Colonic mucosa (tissue), 4 donors: ENCODE data around the gene TAF6. TPM values are rescaled to one million over a fixed set of nuclear protein-coding genes. Genes with fewer than 3 reads are reported as not detected.

Experiments
- DNase-seq: peaks from one replicate; pipeline ENCODE4 v3.0.0-alpha.2; 2020
- H3K27ac ChIP-seq: fragments of 200-600 bp; one replicate; pipeline ENCODE4 v1.8.0; 2021
- H3K27me3 ChIP-seq: fragments of 200-600 bp; one replicate; pipeline ENCODE4 v1.8.0; 2021
- H3K36me3 ChIP-seq: fragments of 200-600 bp; one replicate; pipeline ENCODE4 v1.8.0; 2021
- H3K4me1 ChIP-seq: fragments of 200-600 bp; one replicate; pipeline ENCODE4 v1.8.0; 2021; ENCODE audit warnings: mild to moderate bottlenecking
- H3K4me3 ChIP-seq: fragments of 200-600 bp; one replicate; pipeline ENCODE4 v1.8.0; 2021
- H3K9ac ChIP-seq, 2 donors: one replicate each; pipeline ENCODE4 v1.7.0; 2013; ENCODE audit warnings: control low read depth in 2 of 2, low read depth in 2 of 2, low read length in 2 of 2
- H3K9me3 ChIP-seq: fragments of 200-600 bp; one replicate; pipeline ENCODE4 v1.8.0; 2021
- CTCF ChIP-seq: fragments of 200-600 bp; IDR thresholded peaks from one replicate; pipeline ENCODE4 v1.8.0; 2022; ENCODE audit warnings: antibody characterized with exemption, mild to moderate bottlenecking
- intact Hi-C: fragments of 100-400 bp; cut with DNase I; formaldehyde crosslinking; loops from one replicate; pipeline ENCODE4 v1.14.1; 2022
- total RNA-seq, 2 donors: library from RNA; stranded (reverse); fragmentation: NEBNext Ultra II Directional in 1 of 2; extraction: Animal tissue kit (Norgen Biotek cat#: 25700) in 1 of 2; gene quantifications; one replicate each; pipeline ENCODE4 v1.2.1, GENCODE V29; 2021
- donor health status: healthy.
- donor health status: DM: no; HTN: no; CAD: no.
- donor health status: DM: no; HTN: no; CAD: no.

Gene TAF6
- total RNA-seq, 2 donors from 2014 or later, result 28.7 to 67.3 TPM

- Histone ChIP-seq H3K4me1 (peaks cover 10% of the 10 kb centered on the region), H3K27ac (no peak overlapping the region), H3K36me3 (peaks cover 36% of the 10 kb centered on the region), H3K4me3 (no peak overlapping the region), H3K27me3 (no peaks in the 10 kb centered on the region), H3K9me3 (peaks cover 8% of the 10 kb centered on the region), H3K9ac (no peak overlapping the region)
- no peak for DNase-seq
- intact Hi-C loops, result no loop called here
- TF ChIP-seq CTCF, result no peak
Observed at GRCh38 chr7:100074841-100075240, 44.3 kb downstream of the TAF6 start.

GRCh38 chr7:100072462-100072861 lies 46.7 kb downstream of the TAF6 start:
- DNase-seq, result no peak
- no peaks in the 10 kb centered on the region for H3K27me3 ChIP-seq
- peaks cover 36% of the 10 kb centered on the region for H3K36me3 ChIP-seq
- no peaks in the 10 kb centered on the region for H3K4me1 ChIP-seq
- peaks cover 8% of the 10 kb centered on the region for H3K9me3 ChIP-seq
- no peak overlapping the region for H3K9ac ChIP-seq
- H3K27ac ChIP-seq, result no peak overlapping the region
- intact Hi-C loops, result no loop called here
- no peak overlapping the region for H3K4me3 ChIP-seq
- no peak for TF ChIP-seq CTCF

- H3K4me1 ChIP-seq, result no peaks in the 10 kb centered on the region
Observed at GRCh38 chr7:100071018-100071723, 48.0 kb downstream of the TAF6 start.

GRCh38 chr7:100069991-100070390 lies 49.2 kb downstream of the TAF6 start:
- H3K27ac ChIP-seq, result no peak overlapping the region
- H3K9ac ChIP-seq, result no peak overlapping the region
- H3K9me3 ChIP-seq, result peaks cover 8% of the 10 kb centered on the region
- intact Hi-C loops, result no loop called here
- H3K27me3 ChIP-seq, result no peaks in the 10 kb centered on the region
- DNase-seq, result no peak
- peaks cover 36% of the 10 kb centered on the region for H3K36me3 ChIP-seq
- TF ChIP-seq CTCF, result no peak
- H3K4me1 ChIP-seq, result no peaks in the 10 kb centered on the region
- H3K4me3 ChIP-seq, result no peak overlapping the region

More at GRCh38 chr7:100071018-100071723, 48.0 kb downstream of the TAF6 start:
- Histone ChIP-seq H3K27me3 (no peaks in the 10 kb centered on the region), H3K4me3 (no peak overlapping the region), H3K9me3 (peaks cover 8% of the 10 kb centered on the region), H3K36me3 (peaks cover 36% of the 10 kb centered on the region), H3K9ac (no peak overlapping the region), H3K27ac (no peak overlapping the region)
- no peak for TF ChIP-seq CTCF
- intact Hi-C loops, result no loop called here
- DNase-seq, result no peak

- H3K9me3 ChIP-seq, result peaks cover 8% of the 10 kb centered on the region
- H3K4me1 ChIP-seq, result no peaks in the 10 kb centered on the region
- intact Hi-C loops, result no loop called here
- H3K27ac ChIP-seq, result no peak overlapping the region
- DNase-seq, result no peak
- peaks cover 9% of the 10 kb centered on the region for H3K36me3 ChIP-seq
- no peak overlapping the region for H3K9ac ChIP-seq
- no peak overlapping the region for H3K4me3 ChIP-seq
- no peaks in the 10 kb centered on the region for H3K27me3 ChIP-seq
- TF ChIP-seq CTCF, result no peak
Observed at GRCh38 chr7:100066953-100067352, 52.2 kb downstream of the TAF6 start.
